PFSK-1 (cell line): ENCODE measurements around the gene TNFRSF1A.

ENCODE experiments used
- FOXP2 ChIP-seq: optimal IDR thresholded peaks from 2 replicates; pipeline ENCODE3; 2011; ENCODE audit warnings: borderline replicate concordance, control low read depth, inconsistent platforms; ENCODE audit not compliant: insufficient read depth; ENCODE audit errors: extremely low read length, extremely low read depth
- POLR2AphosphoS5 ChIP-seq: IDR thresholded peaks from 2 replicates; pipeline ENCODE4 v1.6.1; 2012; ENCODE audit warnings: low read depth, mild to moderate bottlenecking, control low read depth, low read length, moderate library complexity
- SIN3A ChIP-seq: IDR thresholded peaks from 2 replicates; pipeline ENCODE4 v1.6.1; 2012; ENCODE audit warnings: mild to moderate bottlenecking, low read length, moderate library complexity, borderline replicate concordance; ENCODE audit not compliant: insufficient read depth
- TAF1 ChIP-seq: IDR thresholded peaks from 2 replicates; pipeline ENCODE4 v1.6.1; 2012; ENCODE audit warnings: low read length, control low read depth, borderline replicate concordance; ENCODE audit not compliant: insufficient read depth
- TF ChIP-seq, protein P1 (sequence below), 2 experiments: IDR thresholded peaks; 2 replicates each; pipeline versions ENCODE4 v1.6.1 to v1.8.0; 2011 to 2012; ENCODE audit warnings: low read depth in 2 of 2, low read length in 2 of 2, control low read depth in 1 of 2, inconsistent platforms in 1 of 2, mild to moderate bottlenecking in 1 of 2, moderate library complexity in 1 of 2; ENCODE audit not compliant: insufficient read depth in 1 of 2

Gene TNFRSF1A

DNA sequence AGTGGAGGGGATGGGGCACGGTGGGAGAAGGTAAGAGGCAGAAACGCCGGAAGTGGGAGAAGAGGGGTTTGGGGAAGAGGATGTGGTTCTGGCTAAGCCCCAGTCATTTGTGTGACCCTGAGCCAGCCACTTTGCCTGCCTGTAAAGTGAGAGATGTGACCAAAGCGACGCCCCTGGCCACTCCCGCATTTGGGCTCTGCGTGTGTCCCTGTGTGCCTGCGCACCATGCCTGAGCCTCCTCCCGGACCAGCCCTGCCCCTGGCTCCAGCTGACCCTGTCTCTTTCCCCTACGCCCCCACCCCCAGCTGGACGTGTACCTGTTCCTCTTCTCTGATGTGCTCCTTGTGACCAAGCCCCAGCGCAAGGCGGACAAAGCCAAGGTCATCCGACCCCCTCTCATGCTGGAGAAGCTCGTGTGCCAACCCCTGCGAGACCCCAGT lies 23.4 kb downstream of the TNFRSF1A start:
- TF ChIP-seq POLR2AphosphoS5 (no peak), FOXP2 (no peak), SIN3A (no peak), TAF1 (no peak)
- TF ChIP-seq, protein P1, sequence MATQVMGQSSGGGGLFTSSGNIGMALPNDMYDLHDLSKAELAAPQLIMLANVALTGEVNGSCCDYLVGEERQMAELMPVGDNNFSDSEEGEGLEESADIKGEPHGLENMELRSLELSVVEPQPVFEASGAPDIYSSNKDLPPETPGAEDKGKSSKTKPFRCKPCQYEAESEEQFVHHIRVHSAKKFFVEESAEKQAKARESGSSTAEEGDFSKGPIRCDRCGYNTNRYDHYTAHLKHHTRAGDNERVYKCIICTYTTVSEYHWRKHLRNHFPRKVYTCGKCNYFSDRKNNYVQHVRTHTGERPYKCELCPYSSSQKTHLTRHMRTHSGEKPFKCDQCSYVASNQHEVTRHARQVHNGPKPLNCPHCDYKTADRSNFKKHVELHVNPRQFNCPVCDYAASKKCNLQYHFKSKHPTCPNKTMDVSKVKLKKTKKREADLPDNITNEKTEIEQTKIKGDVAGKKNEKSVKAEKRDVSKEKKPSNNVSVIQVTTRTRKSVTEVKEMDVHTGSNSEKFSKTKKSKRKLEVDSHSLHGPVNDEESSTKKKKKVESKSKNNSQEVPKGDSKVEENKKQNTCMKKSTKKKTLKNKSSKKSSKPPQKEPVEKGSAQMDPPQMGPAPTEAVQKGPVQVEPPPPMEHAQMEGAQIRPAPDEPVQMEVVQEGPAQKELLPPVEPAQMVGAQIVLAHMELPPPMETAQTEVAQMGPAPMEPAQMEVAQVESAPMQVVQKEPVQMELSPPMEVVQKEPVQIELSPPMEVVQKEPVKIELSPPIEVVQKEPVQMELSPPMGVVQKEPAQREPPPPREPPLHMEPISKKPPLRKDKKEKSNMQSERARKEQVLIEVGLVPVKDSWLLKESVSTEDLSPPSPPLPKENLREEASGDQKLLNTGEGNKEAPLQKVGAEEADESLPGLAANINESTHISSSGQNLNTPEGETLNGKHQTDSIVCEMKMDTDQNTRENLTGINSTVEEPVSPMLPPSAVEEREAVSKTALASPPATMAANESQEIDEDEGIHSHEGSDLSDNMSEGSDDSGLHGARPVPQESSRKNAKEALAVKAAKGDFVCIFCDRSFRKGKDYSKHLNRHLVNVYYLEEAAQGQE (IDR thresholded peaks at IDR 0.05; ENCODE audit: insufficient read depth in 1 of 2, low read depth in 2 of 2, low read length in 2 of 2) = no peak

DNA sequence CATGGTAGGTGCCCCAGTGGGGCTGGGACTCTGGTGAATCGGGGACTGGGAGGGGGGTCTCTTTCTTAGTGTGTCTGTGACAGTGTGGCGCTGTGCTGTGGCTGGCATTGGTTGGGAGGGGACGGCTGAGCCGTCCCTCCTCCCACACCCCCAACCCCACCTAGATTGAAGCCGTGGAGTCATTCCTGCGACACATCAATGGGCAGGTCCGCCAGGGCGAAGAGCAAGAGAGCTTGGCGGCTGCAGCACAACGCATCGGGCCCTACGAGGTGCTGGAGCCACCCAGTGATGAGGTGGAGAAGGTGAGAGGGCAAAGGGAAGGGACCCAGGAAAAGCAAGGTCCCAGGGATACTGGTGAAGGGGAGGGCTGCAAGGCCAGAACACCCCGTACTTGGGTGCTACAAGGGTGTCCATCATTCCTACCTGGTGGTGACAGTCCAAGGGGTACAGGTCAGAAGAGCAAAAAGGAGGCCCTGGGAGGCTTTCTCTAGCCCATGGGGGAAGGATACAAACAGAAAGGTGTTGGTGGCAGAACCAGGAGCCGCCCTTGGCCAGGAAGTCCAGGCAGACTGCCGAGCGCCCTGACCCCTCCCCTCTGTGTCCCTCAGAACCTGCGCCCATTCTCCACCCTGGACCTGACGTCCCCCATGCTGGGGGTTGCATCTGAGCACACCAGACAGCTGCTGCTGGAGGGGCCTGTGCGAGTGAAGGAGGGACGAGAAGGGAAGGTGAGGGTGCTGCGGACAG lies 24.0 kb downstream of the TNFRSF1A start:
- TF ChIP-seq, protein P1 (IDR thresholded peaks at IDR 0.05; ENCODE audit: insufficient read depth in 1 of 2, low read depth in 2 of 2, low read length in 2 of 2) = no peak
- TF ChIP-seq POLR2AphosphoS5 = no peak
- no peak for TF ChIP-seq FOXP2
- no peak for TF ChIP-seq SIN3A
- no peak for TF ChIP-seq TAF1

GRCh38 chr12:6316921-6317692 lies 24.8 kb downstream of the TNFRSF1A start:
- TF ChIP-seq, protein P1 (IDR thresholded peaks at IDR 0.05; ENCODE audit: insufficient read depth in 1 of 2, low read depth in 2 of 2, low read length in 2 of 2) = no peak
- TF ChIP-seq POLR2AphosphoS5 (no peak), FOXP2 (no peak), TAF1 (no peak), SIN3A (no peak)

DNA sequence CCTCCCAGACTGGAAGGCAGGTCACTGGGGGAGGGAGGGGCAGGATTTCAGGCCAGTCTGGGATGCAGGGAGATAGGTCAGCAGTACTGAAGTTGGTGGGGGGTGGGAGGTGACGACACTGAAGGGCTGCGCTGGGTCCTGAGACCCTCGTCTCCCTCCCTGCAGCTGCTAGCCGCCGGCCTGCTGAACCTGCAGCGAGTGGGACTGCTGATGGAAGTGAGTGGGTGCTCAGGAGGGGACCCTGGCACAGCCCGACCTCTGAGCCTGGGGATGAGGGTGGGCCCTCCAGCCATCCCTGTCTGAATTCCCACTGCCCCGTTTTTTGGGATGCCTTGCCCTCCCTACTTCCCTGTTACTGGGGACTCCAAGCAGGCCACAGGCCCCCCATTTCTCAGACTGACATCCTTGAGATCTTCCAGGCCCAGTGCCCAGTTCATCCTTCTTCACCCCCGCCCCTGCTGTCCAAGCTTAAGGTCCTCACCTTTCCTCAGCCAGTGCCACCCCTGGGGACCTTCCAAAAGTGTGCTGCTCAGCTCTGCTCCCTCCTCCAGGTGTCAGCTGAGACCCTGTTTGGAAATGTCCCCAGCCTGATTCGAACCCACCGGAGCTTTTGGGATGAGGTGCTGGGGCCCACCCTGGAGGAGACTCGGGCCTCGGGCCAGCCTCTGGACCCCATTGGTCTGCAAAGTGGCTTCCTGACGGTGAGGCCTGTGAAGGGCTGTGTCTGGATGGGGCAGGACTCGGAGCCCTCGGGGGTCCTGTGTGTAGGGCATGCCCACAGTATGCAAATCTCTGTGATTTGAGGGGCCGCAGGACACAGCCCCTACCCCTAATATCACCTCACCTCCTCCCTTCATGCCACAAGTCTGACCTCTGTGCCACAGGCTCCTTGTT lies 25.9 kb downstream of the TNFRSF1A start:
- TF ChIP-seq POLR2AphosphoS5 (no peak), TAF1 (no peak), FOXP2 (no peak), SIN3A (no peak)
- TF ChIP-seq, protein P1 (IDR thresholded peaks at IDR 0.05; ENCODE audit: insufficient read depth in 1 of 2, low read depth in 2 of 2, low read length in 2 of 2) = no peak
